HG03575 (cell line): ENCODE data around the gene COPG1.
A peak's percentile ranks its signal among the peaks of the same experiment; 100 is the strongest.

Source experiments
- ATAC-seq: cut with Tn5 transposase; IDR thresholded peaks from one replicate; pipeline ENCODE4 v1.9.1; 2021; ENCODE audit not compliant: unreplicated experiment, insufficient number of reproducible peaks, low FRiP score; ENCODE audit errors: extremely low read depth

The COPG1 gene

GRCh38 chr3:129271674-129272073, 22.3 kb downstream of the COPG1 start:
- ATAC-seq = no peak

DNA sequence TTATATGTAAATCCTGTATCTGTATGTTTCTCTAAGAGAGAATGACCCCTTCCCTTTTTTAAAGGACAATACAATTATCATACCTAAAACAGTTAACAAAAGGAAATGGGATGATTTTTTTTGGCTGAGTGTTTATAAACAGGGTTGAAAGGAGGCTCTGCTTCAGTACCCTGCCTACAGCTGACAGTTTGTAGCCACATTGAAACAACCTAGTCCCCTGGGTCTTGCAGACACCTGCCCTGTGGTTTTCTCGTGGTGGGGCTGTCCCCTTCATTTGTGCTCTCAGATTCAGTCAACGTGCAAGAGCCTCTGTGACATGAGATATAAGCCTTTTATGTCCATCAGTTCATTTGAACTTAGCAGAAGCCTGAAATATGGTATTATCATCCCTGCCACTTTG, 27.0 kb downstream of the COPG1 start:
- peak; percentile 81 for ATAC-seq

DNA sequence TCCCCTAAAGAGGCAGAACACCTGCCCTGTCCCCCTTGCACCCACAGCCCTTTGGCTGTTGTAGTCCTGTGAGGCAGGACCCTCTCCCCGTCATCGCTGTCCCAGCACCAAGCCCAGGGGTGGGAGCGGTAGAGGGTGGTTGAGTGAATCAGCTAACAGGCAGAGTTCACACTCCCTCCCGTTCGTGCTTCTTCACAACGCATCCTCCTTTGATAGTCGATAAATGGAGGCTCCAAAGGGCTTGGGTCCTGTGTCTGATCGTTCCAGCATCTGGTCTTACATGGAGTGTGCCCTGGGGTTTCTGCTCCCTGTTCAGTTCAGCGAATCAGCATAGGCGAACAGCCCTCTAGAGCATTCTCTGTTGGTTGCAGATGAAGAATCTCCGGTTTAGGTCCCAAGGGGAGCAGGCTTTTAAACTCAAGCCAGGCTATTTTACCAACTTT, 28.4 kb downstream of the COPG1 start:
- ATAC-seq = no peak

- ATAC-seq = no peak
These were observed 29.1 kb downstream of the COPG1 start, which contains the start of gene HMCES for GRCh38 chr3:129278439-129278965. TSS of gene HMCES (plus strand) at chr3:129278870. CDS start at chr3:129279733, 863 bp downstream.

DNA sequence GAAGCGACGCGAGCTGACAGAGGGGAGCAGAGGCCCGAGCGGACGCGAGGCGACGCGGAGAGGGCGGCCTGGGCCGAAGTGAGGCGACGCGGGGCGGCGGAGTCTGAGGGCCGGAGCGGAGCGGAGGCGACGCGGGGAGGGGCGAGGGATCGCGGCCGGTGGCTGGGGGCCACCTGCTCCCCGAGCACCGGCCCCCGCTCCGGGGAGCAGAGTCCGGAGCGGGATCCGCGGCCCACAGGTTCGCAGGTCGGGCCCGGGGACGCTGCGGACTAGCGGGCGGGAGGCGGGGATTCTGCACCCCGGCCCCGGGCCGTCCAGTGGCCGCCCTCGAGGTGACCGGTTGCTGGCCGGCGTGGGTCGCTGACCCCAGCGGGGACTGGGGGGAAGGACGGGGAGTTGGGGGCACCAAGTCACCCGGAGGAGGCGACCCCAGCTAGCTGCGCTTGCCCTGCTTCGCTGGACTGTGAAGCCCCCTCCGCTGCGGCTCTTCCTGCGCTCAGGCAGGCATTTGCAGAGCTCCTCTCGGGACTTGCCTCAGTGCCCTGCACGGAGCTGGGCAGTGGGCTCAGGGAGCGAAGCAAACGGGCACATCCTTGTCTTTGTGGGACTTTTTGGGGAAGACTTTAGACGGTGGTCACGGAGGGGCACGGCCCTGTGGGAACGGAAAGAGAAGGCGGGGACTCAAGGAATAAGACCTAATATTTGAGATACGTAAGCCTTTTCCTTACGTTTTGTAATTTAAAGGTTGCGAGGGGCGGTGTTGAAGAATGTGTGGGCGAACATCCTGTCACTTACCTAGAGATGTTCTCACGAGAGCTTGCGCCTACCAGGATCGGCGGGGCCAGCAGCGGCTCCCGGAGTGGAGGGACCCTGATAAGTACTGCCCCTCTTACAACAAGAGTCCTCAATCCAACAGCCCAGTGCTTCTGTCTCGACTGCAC, 29.8 kb downstream of the COPG1 start:
- no peak for ATAC-seq

DNA sequence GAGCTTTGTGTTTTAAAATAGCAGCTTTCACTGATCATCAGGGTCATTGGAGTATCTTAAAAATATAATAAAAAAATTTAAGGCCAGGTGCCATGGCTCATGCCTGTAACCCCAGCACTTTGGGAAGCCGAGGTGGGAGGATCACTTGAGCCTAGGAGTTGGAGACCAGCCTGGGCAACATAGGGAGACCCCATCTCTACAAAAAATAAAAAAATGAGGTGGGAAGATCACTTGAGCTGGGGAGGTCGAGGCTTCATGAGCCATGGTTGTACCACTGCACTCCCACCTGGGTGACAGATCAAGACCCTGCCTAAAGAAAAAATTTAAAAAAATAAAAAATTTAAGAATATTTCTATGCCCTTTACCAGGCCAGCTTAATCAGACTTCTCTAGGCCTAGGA, 30.8 kb downstream of the COPG1 start:
- ATAC-seq = no peak

DNA sequence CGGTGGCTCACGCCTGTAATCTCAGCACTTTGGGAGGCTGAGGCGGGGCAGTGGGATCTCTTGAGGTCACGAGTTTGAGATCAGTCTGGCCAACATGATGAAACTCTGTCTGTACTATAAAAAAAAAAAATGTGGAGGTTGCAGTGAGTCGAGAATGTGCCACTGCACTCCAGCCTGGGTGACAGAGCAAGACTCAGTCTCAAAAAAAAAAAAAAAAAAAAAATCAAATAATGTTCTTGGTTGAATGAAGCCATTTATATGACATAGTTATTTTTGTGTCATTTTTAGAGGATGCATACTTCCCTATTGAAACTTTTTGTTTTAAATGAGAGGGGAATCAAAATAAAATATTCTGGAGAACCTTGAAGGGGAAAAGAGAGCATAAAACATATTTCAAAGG, 32.3 kb downstream of the COPG1 start:
- ATAC-seq = no peak

GRCh38 chr3:129282727-129283327, 33.4 kb downstream of the COPG1 start:
- peak; percentile 70 for ATAC-seq

DNA sequence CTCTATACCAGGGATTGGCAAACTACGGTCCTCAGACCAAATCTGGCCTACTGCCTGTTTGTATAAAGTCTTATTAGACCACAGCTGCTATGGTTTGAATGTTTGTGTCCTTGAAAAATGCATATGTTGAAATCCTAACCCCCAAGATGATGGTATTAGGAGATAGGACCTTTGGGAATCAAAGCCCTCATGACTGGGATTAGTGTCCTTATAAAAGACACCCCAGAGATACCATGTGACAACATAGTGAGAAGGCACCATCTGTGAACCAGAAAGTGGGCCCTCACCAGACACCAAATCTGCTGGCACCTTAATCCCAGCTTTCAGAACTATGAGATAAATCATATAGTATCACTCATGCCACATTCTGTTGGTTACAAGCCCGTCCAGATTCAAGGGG, 36.7 kb downstream of the COPG1 start:
- ATAC-seq = no peak

DNA sequence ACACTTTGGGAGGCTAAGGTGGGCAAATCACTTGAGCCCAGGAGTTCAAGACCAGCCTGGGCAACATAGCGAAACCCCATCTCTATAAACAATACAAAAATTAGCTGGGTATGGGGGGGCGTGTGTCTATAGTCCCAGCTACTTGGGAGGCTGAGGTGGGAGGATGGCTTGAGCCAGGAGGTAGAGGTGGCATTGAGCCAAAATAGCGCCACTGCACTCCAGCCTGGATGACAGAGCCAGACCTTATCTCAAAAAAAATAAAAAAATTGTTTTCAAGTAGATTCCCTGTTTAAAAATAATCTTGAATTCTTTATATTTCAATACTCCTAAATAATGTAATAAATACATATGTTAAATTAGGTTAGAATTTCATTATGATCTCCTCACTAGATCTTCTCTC, 39.0 kb downstream of the COPG1 start:
- no peak for ATAC-seq

GRCh38 chr3:129289201-129289921, 40.0 kb downstream of the COPG1 start:
- no peak for ATAC-seq

DNA sequence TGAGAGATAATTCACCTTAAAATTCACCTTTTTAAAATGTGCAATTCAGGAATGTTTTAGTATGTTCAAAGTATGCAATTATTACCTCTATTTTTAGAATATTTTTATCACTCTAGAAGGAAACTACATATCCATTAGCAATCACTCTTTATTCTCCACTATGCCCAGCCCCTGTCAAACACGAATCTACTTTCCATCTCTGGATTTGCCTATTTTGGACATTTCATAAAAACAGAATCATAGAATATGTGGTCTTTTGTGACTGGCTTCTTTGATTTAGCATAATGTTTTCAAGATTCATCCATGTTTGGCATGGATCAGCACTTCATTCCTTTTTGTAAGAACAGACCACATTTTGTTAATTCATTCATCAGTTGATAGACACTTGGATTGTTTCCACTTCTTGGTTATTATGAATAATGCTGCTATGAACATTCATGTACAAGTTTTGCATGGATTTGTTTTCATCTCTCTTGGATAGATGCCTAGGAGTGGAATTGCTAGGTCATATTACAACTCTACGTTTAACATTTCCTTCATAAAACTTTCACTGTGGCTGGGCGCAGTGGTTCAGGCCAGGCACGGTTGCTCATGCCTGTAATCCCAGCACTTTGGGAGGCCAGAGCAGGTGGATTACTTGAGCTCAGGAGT, 42.0 kb downstream of the COPG1 start:
- ATAC-seq = no peak

GRCh38 chr3:129295286-129295685, 45.9 kb downstream of the COPG1 start:
- ATAC-seq = no peak

- ATAC-seq = no peak
These were observed 54.9 kb downstream of the COPG1 start for GRCh38 chr3:129304146-129304961.

DNA sequence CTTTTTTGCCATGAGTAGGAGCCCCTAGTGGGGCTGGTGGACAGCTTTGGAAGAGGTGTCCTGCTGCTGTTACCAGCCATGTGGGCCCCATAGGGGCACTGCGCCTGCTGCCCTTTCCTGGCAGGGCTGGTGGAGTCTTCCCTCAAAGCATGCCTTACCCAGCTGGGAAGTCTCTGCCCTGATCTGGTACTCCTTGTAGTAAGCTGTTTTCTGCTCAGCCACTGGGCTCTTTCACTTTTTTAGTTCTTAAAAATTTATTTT, 55.5 kb downstream of the COPG1 start:
- no peak for ATAC-seq

GRCh38 chr3:129305592-129306091, 56.2 kb downstream of the COPG1 start:
- ATAC-seq = no peak

DNA sequence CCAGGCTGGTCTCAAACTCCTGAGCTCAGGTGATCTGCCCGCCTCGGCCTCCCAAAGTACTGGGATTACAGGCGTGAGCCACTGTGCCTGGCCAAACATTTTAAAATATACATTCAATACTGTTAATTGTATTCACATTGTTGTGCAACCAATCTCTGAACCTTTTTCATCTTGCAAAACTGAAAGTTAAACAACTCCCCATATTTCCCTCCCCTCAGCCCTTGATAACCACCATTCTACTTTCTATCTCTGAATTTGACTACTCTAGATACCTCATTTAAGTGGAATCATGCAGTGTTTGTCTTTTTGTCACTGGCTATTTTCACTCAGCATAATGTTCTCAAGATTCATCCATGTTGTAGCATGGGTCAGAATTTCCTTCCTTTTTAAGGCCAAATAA, 59.2 kb downstream of the COPG1 start:
- no peak for ATAC-seq
